HepG2 (cell line): Measurements from ENCODE around the gene DUS3L. TPM values are rescaled to one million over a fixed set of nuclear protein-coding genes. Genes with fewer than 3 reads are reported as not detected.

ENCODE experiments used
- ARHGAP35 ChIP-seq: sonication (generic); formaldehyde crosslinking; IDR thresholded peaks from 2 replicates; pipeline ENCODE4 v1.9.0; 2022; ENCODE audit warnings: mild to moderate bottlenecking, inconsistent platforms, moderate library complexity, missing genetic modification reagents, borderline replicate concordance
- ATF6 ChIP-seq: sonication (generic); formaldehyde crosslinking; conservative IDR thresholded peaks from 2 replicates; pipeline ENCODE4 v1.4.0; 2020; ENCODE audit warnings: missing genetic modification reagents
- ATRX ChIP-seq: sonication (generic); formaldehyde crosslinking; IDR thresholded peaks from 2 replicates; pipeline ENCODE4 v1.4.0; 2020; ENCODE audit warnings: missing genetic modification reagents, borderline replicate concordance
- GATAD2A ChIP-seq: IDR thresholded peaks from 2 replicates; pipeline ENCODE4 v1.6.1; 2016
- GLMP ChIP-seq: sonication (generic); formaldehyde crosslinking; IDR thresholded peaks from 2 replicates; pipeline ENCODE4 v1.9.0; 2021; ENCODE audit warnings: missing genetic modification reagents, mild to moderate bottlenecking, borderline replicate concordance
- GRHL1 ChIP-seq: sonication (generic); formaldehyde crosslinking; conservative IDR thresholded peaks from 2 replicates; pipeline ENCODE4 v1.8.0; 2022; ENCODE audit warnings: missing genetic modification reagents
- KAT2B ChIP-seq: fragments of 150-350 bp; IDR thresholded peaks from 2 replicates; pipeline ENCODE4 v1.6.1; 2014; ENCODE audit warnings: low read depth, low read length, borderline replicate concordance
- MED8 ChIP-seq: sonication (generic); formaldehyde crosslinking; IDR thresholded peaks from 2 replicates; pipeline ENCODE4 v1.8.1; 2023; ENCODE audit warnings: mild to moderate bottlenecking, missing genetic modification reagents; ENCODE audit not compliant: insufficient replicate concordance
- MIER2 ChIP-seq: IDR thresholded peaks from 2 replicates; pipeline ENCODE4 v1.6.1; 2016; ENCODE audit warnings: missing biosample characterization, missing genetic modification reagents
- NR3C1 ChIP-seq: sonication (generic); formaldehyde crosslinking; IDR thresholded peaks from 2 replicates; pipeline ENCODE4 v1.4.0; 2020; ENCODE audit warnings: missing genetic modification reagents
- PRPF4 ChIP-seq: fragments of 200-400 bp; formaldehyde crosslinking; IDR thresholded peaks from 2 replicates; pipeline ENCODE4 v1.6.1; 2016; ENCODE audit warnings: low read length, low read depth; ENCODE audit not compliant: poor library complexity, severe bottlenecking
- SMAD3 ChIP-seq: sonication (generic); formaldehyde crosslinking; IDR thresholded peaks from 2 replicates; pipeline ENCODE4 v1.4.0; 2020; ENCODE audit warnings: missing genetic modification reagents
- THAP9 ChIP-seq: sonication (generic); formaldehyde crosslinking; IDR thresholded peaks from 2 replicates; pipeline ENCODE4; 2020; ENCODE audit warnings: missing genetic modification reagents, mild to moderate bottlenecking, borderline replicate concordance
- TSC22D2 ChIP-seq: sonication (generic); formaldehyde crosslinking; IDR thresholded peaks from 2 replicates; pipeline ENCODE4 v1.5.1; 2020; ENCODE audit warnings: missing genetic modification reagents, mild to moderate bottlenecking, borderline replicate concordance
- ZC3H4 ChIP-seq: sonication (generic); formaldehyde crosslinking; IDR thresholded peaks from 2 replicates; pipeline ENCODE4 v1.4.0; 2020; ENCODE audit warnings: missing genetic modification reagents, borderline replicate concordance
- ZNF335 ChIP-seq: sonication (generic); formaldehyde crosslinking; IDR thresholded peaks from 2 replicates; pipeline ENCODE4 v1.4.0; 2020; ENCODE audit warnings: missing genetic modification reagents
- ZNF569 ChIP-seq: sonication (generic); formaldehyde crosslinking; IDR thresholded peaks from 2 replicates; pipeline ENCODE4 v1.5.0; 2020; ENCODE audit warnings: mild to moderate bottlenecking, missing genetic modification reagents, moderate library complexity, borderline replicate concordance
- ZNF605 ChIP-seq: sonication (generic); formaldehyde crosslinking; IDR thresholded peaks from 2 replicates; pipeline ENCODE4 v1.8.0; 2022; ENCODE audit warnings: mild to moderate bottlenecking, missing genetic modification reagents
- ZNF639 ChIP-seq: conservative IDR thresholded peaks from 2 replicates; pipeline ENCODE4 v1.6.1; 2018; ENCODE audit warnings: missing genetic modification reagents
- polyA plus RNA-seq, 8 experiments: library from polyadenylated mRNA; depleted of rRNA in 3 of 8; stranded (reverse) in 7 of 8; unstranded in 1 of 8; fragments of >200 nt; fragmentation: Illumina TruSeq in 4 of 8; extraction: Trizol in 4 of 8; gene quantifications; 2 replicates each; pipeline versions ENCODE4 v1.2.1 to v1.2.3, GENCODE V29; 2011 to 2016; ENCODE audit warnings: low read depth in 4 of 8, missing spikeins in 1 of 8, mixed read lengths in 1 of 8; ENCODE audit not compliant: insufficient read depth in 1 of 8
- total RNA-seq, 5 experiments: library from RNA; depleted of rRNA; stranded (reverse); fragments of >200 nt; fragmentation: Illumina TruSeq; extraction: Trizol; gene quantifications; 2 replicates each; pipeline ENCODE4 v1.2.3, GENCODE V29; 2016; ENCODE audit warnings: low read depth in 1 of 5

The DUS3L gene
- total and polyA plus RNA-seq, 2 of the 13 experiments (the other 11 are each of a cell fraction or from before 2014, with no cell fraction given) = 13.3 to 25.1 TPM

- no peak for TF ChIP-seq NR3C1 (CRISPR knock-in tag)
- TF ChIP-seq ATRX (CRISPR knock-in tag) = no peak
- TF ChIP-seq KAT2B = no peak
- TF ChIP-seq SMAD3 (CRISPR knock-in tag) = no peak; the same call in 1 of the 2 replicates
- peak; percentile 77 for TF ChIP-seq ZNF605 (CRISPR knock-in tag)
- peak; percentile 60; the same call in 1 of the 2 replicates for TF ChIP-seq ZNF639 (CRISPR knock-in tag)
- peak; percentile 98 for TF ChIP-seq THAP9 (CRISPR knock-in tag)
- peak; percentile 94 for TF ChIP-seq ARHGAP35 (CRISPR knock-in tag)
- TF ChIP-seq ZNF569 (CRISPR knock-in tag) = no peak
- TF ChIP-seq GRHL1 = no peak
- TF ChIP-seq ZC3H4 (CRISPR knock-in tag) = peak; percentile 40; the same call in 1 of the 2 replicates
- peak; percentile 39 for TF ChIP-seq GATAD2A (CRISPR knock-in tag)
- peak; percentile 48 for TF ChIP-seq PRPF4
- TF ChIP-seq ZNF335 (CRISPR knock-in tag) = peak; percentile 60; the same call in 1 of the 2 replicates
- TF ChIP-seq MIER2 (CRISPR knock-in tag) = no peak; the same call in 1 of the 2 replicates
- TF ChIP-seq MED8 = peak; percentile 45
- TF ChIP-seq GLMP (CRISPR knock-in tag) = no peak
- TF ChIP-seq ATF6 (CRISPR knock-in tag) = 0 out of 2 replicates have a peak, but pooled peaks have one; percentile 16
- TF ChIP-seq TSC22D2 (CRISPR knock-in tag) = no peak; the same call in 1 of the 2 replicates
These were observed at the start of gene DUS3L (continued) for GRCh38 chr19:5790559-5791520.
